ENCODE measurements around the gene SMG9.
"Not testable (repeated sequence)": the region's sequence is repeated elsewhere in the genome, so short reads cannot be mapped to it uniquely, and the experiment has no call there.

- not testable (repeated sequence) for TF ChIP-seq POLR2A (IDR thresholded peaks at IDR 0.05; ENCODE audit: insufficient read depth in 1 of 2, low read depth in 2 of 2, low read length in 2 of 2); RFX5 (IDR thresholded peaks at IDR 0.05; ENCODE audit: low read depth, low read length); ZNF646 (CRISPR knock-in tag; IDR thresholded peaks at IDR 0.05); EP300 (IDR thresholded peaks at IDR 0.05; ENCODE audit: low read depth in 2 of 2, low read length in 2 of 2); EP300 (CRISPR knock-in tag; IDR thresholded peaks at IDR 0.05; ENCODE audit: borderline replicate concordance); JUND (CRISPR knock-in tag; IDR thresholded peaks at IDR 0.05); SMC3 (IDR thresholded peaks at IDR 0.05; ENCODE audit: low read length); KDM1A (CRISPR knock-in tag; IDR thresholded peaks at IDR 0.05); ZNF280D (CRISPR knock-in tag; IDR thresholded peaks at IDR 0.05)
Observed at GRCh38 chr19:43764684-43765083, 9.9 kb upstream of the SMG9 start.

All from HepG2 (cell line).